ENCODE data around the gene THYN1.

Gene THYN1

DNA sequence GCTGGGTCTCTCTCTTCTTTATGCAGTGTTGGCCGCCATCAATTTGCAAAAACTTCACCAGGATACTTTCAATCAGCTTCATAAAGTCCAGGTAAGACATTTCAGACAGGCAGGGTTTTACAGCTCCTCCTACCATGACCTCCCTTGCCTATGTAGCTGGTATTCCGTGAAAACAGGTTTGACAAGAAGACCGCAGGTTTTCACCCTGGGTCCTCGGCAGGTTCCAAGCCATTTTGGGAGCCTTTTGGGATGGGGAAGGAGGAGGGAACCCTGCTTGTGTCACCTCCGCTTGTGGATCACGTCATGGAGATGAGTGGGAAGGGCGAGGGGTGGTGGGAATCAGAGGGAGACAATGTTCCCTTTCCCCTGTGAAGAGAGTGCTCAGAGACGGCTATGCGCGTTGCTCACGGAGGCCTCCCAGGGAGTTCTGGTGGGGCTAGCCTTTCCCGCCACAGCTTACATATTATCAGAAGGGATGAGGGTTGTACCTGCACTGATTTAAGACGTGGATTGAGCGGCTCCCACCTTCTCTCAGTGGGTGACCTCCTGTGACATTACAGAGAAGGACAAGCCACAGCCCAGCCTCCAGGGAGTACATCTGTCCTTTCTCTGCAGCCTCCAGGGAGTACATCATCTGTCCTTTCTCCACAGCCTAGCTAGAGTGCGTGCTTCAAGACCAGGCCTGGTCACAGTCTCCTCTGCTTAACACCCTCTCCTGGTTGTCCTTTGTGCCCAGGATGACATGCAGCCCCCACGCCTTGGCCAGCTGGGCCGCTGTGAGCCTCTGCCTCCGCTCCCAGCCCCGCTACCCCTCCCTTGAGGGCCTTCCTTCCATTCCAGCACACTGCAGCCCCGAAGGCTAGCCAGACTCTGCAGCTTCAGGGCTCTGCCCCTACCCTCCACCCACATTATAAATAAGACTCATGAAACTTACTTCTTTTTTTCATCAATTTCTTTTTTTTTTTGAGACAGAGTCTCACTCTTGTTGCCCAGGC, 40.3 kb upstream of the THYN1 start:
- ATAC-seq = no peak
- TF ChIP-seq TCF4 (CRISPR knock-in tag; IDR thresholded peaks at IDR 0.05; ENCODE audit: borderline replicate concordance) (no peak), ZNF565 (CRISPR knock-in tag; conservative IDR thresholded peaks at IDR 0.05; ENCODE audit: low read depth) (no peak), ESRRG (CRISPR knock-in tag; IDR thresholded peaks at IDR 0.05) (no peak), PPARA (CRISPR knock-in tag; IDR thresholded peaks at IDR 0.05; ENCODE audit: borderline replicate concordance) (no peak), ISL1 (CRISPR knock-in tag; IDR thresholded peaks at IDR 0.05) (no peak), ZFP3 (CRISPR knock-in tag; IDR thresholded peaks at IDR 0.05) (no peak), RARB (CRISPR knock-in tag; IDR thresholded peaks at IDR 0.05) (no peak), CSDC2 (CRISPR knock-in tag; IDR thresholded peaks at IDR 0.05) (no peak)
- TF ChIP-seq, protein P1, sequence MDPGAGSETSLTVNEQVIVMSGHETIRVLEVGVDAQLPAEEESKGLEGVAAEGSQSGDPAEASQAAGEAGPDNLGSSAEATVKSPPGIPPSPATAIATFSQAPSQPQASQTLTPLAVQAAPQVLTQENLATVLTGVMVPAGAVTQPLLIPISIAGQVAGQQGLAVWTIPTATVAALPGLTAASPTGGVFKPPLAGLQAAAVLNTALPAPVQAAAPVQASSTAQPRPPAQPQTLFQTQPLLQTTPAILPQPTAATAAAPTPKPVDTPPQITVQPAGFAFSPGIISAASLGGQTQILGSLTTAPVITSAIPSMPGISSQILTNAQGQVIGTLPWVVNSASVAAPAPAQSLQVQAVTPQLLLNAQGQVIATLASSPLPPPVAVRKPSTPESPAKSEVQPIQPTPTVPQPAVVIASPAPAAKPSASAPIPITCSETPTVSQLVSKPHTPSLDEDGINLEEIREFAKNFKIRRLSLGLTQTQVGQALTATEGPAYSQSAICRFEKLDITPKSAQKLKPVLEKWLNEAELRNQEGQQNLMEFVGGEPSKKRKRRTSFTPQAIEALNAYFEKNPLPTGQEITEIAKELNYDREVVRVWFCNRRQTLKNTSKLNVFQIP (CRISPR knock-in tag; IDR thresholded peaks at IDR 0.05; ENCODE audit: borderline replicate concordance, low read depth) = no peak

DNA sequence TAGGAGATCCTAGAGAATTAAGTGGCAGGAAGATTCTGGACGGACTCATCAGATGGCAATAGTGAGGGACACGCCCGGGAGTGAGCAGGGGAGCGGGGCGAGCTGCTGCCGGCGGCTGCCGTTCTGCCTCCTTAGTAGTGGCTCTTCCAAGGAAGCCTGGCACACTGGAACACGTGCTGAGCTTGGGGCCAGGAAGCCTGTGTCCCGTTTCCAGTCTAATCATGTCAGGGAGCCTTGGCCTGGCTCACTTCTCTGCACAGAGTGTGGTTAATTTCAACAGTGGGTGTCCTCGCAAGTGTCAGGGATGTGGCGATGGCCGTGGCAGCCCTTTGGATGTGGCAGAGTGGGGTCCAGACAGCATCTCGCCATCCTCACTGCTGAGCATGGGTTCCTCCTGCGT, 39.5 kb upstream of the THYN1 start:
- no peak for ATAC-seq
- TF ChIP-seq ZNF565 (CRISPR knock-in tag; conservative IDR thresholded peaks at IDR 0.05; ENCODE audit: low read depth) (no peak), ESRRG (CRISPR knock-in tag; IDR thresholded peaks at IDR 0.05) (no peak)

DNA sequence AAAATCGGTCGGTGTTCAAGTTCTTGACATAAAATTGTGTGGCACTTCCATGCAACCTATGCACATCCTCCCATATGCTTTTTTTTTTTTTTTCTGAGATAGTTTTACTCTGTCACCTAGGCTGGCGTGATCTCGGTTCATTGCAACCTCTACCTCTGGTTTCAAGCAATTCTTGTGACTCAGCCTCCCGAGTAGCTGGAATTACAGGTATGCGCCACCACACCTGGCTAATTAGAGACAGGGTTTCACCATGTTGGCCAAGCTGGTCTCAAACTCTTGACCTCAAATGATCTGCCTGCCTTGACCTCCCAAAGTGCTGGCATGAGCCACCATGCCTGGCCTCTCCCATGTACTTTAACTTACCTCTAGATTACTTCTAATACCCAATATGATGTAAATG, 38.0 kb upstream of the THYN1 start:
- no peak for TF ChIP-seq ZFP30 (CRISPR knock-in tag; IDR thresholded peaks at IDR 0.05)
- TF ChIP-seq ARNTL (CRISPR knock-in tag; IDR thresholded peaks at IDR 0.05; ENCODE audit: borderline replicate concordance, low read depth) = no peak
- TF ChIP-seq, protein P2, sequence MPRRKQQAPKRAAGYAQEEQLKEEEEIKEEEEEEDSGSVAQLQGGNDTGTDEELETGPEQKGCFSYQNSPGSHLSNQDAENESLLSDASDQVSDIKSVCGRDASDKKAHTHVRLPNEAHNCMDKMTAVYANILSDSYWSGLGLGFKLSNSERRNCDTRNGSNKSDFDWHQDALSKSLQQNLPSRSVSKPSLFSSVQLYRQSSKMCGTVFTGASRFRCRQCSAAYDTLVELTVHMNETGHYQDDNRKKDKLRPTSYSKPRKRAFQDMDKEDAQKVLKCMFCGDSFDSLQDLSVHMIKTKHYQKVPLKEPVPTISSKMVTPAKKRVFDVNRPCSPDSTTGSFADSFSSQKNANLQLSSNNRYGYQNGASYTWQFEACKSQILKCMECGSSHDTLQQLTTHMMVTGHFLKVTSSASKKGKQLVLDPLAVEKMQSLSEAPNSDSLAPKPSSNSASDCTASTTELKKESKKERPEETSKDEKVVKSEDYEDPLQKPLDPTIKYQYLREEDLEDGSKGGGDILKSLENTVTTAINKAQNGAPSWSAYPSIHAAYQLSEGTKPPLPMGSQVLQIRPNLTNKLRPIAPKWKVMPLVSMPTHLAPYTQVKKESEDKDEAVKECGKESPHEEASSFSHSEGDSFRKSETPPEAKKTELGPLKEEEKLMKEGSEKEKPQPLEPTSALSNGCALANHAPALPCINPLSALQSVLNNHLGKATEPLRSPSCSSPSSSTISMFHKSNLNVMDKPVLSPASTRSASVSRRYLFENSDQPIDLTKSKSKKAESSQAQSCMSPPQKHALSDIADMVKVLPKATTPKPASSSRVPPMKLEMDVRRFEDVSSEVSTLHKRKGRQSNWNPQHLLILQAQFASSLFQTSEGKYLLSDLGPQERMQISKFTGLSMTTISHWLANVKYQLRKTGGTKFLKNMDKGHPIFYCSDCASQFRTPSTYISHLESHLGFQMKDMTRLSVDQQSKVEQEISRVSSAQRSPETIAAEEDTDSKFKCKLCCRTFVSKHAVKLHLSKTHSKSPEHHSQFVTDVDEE (CRISPR knock-in tag; IDR thresholded peaks at IDR 0.05) = no peak
- no peak for TF ChIP-seq TOX (CRISPR knock-in tag; IDR thresholded peaks at IDR 0.05; ENCODE audit: borderline replicate concordance)
- TF ChIP-seq PPARA (CRISPR knock-in tag; IDR thresholded peaks at IDR 0.05; ENCODE audit: borderline replicate concordance) = no peak
- no peak for TF ChIP-seq ZNF70 (CRISPR knock-in tag; IDR thresholded peaks at IDR 0.05)
- TF ChIP-seq, protein P3, sequence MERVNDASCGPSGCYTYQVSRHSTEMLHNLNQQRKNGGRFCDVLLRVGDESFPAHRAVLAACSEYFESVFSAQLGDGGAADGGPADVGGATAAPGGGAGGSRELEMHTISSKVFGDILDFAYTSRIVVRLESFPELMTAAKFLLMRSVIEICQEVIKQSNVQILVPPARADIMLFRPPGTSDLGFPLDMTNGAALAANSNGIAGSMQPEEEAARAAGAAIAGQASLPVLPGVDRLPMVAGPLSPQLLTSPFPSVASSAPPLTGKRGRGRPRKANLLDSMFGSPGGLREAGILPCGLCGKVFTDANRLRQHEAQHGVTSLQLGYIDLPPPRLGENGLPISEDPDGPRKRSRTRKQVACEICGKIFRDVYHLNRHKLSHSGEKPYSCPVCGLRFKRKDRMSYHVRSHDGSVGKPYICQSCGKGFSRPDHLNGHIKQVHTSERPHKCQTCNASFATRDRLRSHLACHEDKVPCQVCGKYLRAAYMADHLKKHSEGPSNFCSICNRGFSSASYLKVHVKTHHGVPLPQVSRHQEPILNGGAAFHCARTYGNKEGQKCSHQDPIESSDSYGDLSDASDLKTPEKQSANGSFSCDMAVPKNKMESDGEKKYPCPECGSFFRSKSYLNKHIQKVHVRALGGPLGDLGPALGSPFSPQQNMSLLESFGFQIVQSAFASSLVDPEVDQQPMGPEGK (CRISPR knock-in tag; IDR thresholded peaks at IDR 0.05; ENCODE audit: borderline replicate concordance) = no peak
- no peak for TF ChIP-seq BACH2 (CRISPR knock-in tag; IDR thresholded peaks at IDR 0.05; ENCODE audit: borderline replicate concordance)
- TF ChIP-seq TCF4 (CRISPR knock-in tag; IDR thresholded peaks at IDR 0.05; ENCODE audit: borderline replicate concordance) = no peak
- no peak for TF ChIP-seq OSR1 (CRISPR knock-in tag; IDR thresholded peaks at IDR 0.05)
- no peak for TF ChIP-seq ZC3H10 (CRISPR knock-in tag; IDR thresholded peaks at IDR 0.05)
- TF ChIP-seq ESRRG (CRISPR knock-in tag; IDR thresholded peaks at IDR 0.05) = no peak
- no peak for TF ChIP-seq GLIS3 (CRISPR knock-in tag; IDR thresholded peaks at IDR 0.05)
- no peak for TF ChIP-seq ZNF8 (CRISPR knock-in tag; IDR thresholded peaks at IDR 0.05)
- TF ChIP-seq ISL1 (CRISPR knock-in tag; IDR thresholded peaks at IDR 0.05) = no peak
- TF ChIP-seq, protein P4, sequence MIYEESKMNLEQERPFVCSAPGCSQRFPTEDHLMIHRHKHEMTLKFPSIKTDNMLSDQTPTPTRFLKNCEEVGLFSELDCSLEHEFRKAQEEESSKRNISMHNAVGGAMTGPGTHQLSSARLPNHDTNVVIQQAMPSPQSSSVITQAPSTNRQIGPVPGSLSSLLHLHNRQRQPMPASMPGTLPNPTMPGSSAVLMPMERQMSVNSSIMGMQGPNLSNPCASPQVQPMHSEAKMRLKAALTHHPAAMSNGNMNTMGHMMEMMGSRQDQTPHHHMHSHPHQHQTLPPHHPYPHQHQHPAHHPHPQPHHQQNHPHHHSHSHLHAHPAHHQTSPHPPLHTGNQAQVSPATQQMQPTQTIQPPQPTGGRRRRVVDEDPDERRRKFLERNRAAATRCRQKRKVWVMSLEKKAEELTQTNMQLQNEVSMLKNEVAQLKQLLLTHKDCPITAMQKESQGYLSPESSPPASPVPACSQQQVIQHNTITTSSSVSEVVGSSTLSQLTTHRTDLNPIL (CRISPR knock-in tag; IDR thresholded peaks at IDR 0.05; ENCODE audit: low read depth) = no peak
- TF ChIP-seq, protein P1 (CRISPR knock-in tag; IDR thresholded peaks at IDR 0.05; ENCODE audit: borderline replicate concordance, low read depth) = no peak
- no peak for ATAC-seq

Data from SK-N-SH treated with all-trans-retinoic acid at 6 μM for 48 hours (cell line).